HG03039 (cell line): Measurements from ENCODE around the gene NLRC5.
"Not testable (repeated sequence)": the region's sequence is repeated elsewhere in the genome, so short reads cannot be mapped to it uniquely, and the experiment has no call there.

Source experiments
- ATAC-seq: cut with Tn5 transposase; IDR thresholded peaks from one replicate; pipeline ENCODE4 v1.9.1; 2021; ENCODE audit warnings: mild to moderate bottlenecking, moderate library complexity; ENCODE audit not compliant: unreplicated experiment

Gene NLRC5

DNA sequence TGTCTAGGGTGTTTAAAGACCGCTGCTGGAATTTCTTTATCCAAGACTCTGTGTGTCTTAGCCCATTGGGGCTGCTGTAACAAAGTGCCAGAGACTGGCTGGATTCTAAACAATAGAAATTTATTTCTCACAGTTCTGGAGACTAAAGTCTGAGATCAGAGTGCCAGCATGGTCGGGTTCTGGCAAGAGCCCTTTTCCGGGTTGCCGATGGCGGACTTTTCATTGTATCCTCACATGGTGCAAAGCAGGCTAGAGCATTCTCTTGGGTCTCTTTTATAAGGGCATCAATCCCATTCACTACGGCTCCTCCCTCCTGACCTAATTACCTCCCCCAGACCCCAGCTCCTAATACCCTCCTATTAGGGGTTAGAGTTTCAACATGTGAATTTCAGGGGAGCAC, 9.5 kb downstream of the NLRC5 start:
- no peak for ATAC-seq

DNA sequence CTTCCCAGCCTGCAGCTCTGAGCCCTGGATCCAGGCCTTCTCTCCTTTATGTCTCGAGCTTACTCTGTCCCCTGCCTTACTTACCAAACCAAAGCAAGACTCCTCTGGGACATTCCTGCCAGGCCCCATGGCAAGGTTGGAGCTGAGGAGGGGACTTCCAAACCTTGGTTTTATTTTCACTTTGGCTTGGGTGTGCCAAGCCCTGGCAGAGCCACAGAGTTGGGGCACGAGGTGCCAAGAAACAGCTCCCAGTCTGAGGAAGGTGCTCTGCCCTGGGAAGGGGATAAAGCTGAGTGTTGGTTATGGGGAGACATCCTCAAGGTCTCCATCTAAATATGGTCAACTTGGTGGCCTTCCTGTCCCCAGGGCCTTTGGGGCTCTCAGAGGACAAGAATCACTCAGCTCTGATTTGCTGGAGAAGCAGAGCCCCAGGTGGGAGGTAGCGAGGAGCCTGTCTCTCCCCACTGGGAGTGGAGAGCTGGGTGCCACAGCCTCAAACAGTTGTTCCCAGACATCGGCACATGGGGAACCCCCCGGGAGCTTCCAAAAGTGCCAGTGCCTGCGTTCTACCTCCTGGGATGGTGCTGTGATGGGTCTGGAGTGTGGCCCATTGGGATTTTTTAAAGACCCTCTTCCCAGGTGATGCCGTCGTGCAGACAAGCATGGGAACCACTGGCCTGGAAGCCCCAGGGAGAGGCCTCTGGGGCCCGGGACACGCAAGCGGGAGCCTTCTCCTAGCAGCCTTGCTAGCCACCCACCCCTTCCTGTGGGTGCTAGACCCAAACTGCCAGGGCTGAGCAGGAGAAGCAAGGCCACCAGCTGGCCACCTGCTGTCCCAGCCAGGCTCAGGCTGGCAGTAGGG, 10.3 kb downstream of the NLRC5 start:
- no peak for ATAC-seq

DNA sequence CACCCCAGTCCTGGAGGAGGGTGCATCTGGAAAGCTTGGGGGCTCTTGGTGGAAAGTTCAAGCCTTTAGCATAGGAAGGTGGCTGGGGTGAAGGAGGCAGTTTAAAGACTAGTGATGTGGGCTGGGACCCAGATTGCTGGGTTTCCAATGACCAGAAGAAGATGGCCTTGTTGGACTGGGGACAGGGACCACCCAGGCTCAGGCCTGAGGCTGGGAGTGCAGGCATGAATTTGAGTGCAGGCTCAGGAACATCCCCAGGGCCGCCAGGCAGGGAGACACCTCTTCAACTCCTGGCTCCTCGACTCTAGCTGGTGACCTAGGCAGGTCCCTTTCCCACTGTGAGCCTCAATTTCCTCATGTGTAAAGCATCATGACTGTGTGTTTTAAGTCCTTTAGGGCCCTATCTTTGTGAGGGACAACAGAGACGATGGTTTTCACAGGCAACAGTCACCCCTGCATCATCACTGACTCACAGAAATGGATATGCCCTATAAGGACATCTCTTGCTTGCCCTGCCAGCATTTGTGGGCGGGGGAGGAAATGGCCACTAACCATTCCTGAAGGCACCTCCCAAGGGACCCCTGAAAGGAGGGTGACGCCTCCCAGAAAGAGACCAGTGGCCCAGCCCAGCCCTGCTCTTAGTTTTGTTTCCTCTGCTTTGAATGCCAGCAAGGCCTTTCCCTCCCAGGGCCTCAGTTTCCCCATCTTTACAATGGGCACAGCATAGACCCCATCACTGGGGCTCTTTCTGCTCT, 11.1 kb downstream of the NLRC5 start:
- no peak for ATAC-seq

DNA sequence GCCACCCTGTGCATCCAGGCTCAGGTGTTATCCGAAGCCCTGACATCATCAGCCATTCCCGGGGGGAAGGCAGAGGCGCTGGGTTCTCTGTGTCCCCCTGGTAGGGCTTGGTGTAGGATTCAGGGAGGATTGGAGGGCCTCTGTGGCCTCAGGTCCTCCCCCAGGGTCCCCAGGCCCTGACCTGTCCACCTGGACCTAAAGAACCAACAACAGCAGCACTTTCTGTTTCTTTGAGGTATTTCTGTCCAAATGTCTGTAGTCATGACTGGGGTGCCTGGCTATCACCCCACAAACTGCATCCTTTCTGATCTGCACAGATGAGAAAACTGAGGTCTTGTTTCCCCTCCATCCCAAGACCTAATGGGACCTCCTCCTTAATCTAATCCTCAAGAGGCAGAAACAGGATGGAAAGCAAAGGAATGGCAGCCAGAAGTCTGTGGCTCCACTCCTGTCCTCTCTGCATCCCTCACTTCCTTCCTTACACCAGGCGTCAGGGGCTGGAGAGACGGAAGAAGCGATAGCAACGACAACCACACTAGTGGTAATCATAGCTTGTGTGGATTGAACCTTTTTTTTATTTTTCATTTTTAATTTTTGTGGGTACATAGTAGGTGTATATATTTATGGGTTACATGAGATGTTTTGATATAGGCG, 11.8 kb downstream of the NLRC5 start:
- ATAC-seq, result no peak

DNA sequence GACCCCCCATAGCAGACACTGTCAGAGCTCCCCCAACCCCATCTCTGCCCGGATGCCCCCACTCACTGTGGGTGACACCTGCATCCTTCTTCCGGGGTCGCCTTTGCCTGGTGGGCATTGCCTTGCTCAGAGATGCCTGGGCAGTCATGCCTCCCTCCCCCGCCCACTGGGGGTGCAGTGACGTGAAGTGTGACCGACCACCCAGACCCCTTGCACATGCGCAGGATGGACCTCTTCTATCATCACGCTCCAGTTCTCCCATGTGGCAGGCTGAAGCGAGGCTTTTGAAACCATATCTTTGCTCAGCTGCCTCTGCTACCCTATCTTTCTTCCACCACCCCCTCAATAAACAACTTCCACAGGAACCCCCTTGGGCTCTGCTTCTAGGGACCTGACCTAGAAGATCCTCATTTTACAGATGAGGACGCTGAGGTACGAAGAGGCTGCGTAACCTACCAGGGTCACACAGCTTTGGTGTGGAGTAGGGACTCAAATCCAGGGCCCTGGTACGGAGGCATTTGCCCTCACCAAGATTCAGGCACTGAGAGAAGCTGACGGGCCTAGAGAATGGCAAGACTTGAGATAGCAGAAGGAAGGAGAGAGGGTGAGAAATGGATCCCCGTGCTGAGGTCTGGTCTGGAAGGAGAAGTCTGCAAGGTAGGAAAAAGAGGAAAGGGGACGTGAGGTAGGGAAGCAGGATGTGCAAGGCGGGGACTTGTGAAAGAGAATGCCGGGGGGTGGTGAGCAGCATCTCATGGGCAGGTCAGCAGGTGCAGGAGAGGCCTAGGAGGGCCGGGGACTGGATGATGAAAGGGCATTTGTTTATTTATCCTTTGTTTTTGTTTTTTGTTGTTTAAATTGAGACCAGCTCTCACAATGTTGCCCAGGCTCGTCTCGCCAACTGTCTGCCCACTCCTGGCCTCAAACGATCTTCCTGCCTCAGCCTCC, 14.4 kb downstream of the NLRC5 start:
- no peak for ATAC-seq

DNA sequence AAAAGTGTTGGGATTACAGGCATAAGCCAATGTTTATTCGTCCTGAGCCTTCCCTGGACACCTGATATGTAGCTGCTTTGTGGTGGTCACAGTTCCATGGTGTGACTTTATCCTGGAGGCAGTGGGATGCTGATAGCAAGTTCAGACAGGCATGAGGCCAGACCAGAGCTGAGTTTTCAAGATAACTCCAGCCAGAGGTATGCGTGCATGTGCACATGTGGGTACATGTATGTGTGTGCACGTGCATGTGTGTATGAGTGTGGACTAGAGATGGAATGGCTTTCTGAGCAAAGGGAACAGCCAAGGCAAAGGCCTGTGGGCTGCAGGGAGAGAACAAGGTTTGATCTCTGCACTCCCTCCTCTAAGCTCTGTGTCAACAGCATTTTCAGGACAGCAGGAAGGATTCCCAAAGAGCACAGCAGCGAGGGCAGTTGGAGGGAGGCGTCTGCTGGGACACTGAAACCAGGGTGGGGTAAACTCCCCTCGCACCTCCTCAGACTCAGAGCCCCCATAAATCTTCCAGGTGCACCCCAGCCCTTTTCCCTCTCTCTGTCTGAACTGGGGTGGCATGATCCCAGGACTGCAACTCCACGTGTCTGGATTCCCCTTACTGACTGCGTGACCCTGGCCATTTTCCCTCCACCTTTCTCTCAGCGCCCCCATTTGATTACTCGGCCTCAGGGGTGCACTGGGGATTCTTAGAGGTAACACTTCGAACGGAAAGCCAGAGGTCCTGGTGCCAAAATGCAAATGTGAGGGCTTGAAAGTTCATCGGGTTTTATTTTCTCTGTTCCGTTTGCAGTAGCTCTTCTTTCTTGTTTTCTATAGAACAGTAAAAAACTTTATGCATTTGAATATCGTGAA, 15.3 kb downstream of the NLRC5 start:
- ATAC-seq, result no peak

DNA sequence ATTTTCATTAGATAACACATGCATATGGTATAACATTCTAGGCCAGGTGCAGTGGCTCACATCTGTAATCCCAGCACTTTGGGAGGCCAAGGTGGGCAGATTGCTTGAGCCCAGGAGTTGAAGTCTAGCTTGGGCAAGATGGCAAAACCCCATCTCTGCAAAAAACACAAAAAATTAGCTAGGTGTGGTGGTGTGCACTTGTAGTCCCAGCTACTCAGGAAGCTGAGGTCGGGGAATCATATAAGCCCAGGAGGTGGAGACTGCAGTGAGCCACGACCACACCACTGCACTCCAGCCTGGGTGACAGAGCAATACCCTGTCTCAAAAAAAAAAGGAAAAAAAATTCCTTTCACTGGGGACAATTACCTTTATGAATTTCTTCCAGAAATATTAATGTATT, 16.2 kb downstream of the NLRC5 start:
- ATAC-seq, result not testable (repeated sequence)

DNA sequence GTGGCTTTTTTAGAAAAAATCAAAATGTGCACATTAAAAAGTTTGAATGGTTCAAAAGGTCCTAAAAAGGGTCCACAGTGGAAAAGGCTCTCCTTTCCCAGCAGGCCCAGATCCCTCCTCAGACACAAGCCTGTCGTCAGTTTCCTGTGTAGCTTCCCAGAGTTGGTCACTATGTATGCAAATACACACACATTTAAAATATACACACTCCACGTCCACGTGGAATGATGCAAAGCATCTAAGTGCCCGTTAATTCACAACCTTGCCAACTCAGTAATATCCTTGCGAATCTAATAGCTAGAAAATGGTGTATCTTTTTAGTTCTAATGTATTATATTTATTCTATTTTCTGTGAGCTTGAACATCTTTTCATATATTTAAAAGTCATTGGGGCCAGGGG, 17.7 kb downstream of the NLRC5 start:
- no peak for ATAC-seq

DNA sequence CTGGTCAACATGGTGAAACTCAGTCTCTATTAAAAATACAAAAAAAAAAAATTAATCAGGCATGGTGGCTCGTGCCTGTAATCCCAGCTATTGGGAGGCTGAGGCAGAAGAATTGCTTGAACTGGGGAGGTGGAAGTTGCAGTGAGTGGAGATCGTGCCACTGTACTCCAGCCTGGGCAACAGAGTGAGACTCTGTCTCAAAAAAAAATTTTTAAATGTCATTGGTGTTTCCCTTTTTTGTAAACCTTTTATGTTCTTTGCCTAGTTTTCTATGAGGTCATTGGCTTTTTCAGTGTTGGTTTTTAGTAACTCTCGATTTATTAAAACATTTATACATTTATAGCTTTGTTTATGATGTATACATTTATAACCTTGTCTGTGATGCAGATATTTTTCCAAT, 18.2 kb downstream of the NLRC5 start:
- no peak for ATAC-seq

DNA sequence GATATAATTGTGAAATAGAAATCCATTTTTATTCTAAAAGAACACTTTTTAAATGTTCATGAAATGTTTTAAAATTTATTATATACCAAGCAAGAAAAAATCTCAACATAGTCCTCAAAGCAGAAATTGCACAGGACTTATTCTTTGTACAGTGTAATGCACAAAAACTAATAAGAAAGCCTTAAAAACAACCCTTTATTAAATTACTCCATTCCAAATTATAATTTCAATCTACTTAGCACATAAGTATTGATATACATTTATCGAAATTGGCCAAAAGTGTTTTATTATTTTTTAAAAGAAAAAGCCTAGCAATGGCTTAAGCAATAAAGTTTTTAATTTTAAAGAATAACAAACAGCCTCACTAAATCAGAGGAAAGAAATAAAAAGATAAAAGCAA, 19.1 kb downstream of the NLRC5 start:
- ATAC-seq, result no peak

DNA sequence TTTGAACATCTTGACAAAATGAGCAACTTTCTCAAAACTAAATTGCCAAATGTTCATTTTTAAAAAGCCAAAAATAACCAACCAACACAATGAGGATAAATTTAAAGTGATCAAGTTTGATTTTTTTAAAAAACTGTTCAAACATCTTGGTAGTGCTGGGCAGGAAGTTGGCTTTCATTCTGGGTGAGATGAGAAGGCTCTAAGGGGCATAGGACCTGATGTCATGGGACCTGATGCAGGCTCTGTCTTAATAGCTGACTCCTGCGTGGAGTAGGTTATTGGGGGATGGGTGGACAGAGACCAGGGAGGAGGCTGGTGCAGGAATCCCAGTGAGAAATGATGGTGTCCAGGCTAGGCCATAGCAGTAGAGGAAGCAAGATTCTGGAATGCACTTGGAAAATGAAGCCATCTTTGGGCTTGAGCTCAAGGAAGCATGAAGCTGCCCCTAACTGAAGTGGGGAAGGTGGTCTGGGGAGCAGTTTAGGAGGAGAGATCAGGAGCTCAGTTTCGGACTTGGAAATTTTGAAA, 20.4 kb downstream of the NLRC5 start:
- no peak for ATAC-seq

DNA sequence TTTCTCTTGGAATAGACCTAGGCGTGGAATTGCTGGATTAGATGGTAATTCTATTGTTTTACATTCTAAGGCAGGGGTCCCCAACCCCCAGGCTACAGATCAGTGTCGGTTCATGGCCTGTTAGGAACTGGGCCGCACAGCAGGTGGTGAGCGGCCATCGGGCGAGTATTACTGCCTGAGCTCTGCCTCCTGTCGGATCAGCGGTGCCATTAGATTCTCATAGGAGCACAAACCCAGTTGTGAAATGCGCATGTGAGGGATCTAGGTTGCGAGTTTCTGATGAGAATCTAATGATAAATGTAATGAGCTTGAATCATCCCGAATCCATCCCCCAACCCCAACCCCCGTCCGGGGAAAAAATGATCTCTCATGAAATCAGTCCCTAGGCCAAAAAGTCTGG, 23.0 kb downstream of the NLRC5 start:
- no peak for ATAC-seq

DNA sequence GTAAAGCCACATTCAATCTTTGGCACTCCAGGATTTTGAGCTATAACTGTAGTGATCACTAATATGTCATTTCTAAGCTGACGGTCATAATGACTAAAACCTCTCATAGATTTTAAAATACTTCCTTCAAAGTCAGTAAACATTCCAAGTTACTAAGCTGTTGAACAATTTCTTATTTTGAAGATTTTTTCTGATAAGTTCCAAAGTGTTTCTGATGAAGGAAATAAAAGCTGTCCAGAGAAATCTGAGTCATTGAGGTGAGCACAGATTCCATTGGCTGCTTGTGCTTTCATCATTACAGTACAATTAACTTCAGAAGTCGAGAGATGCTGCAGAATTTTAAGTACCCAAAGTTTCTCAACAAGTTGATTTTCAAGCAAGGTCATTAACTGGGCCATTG, 23.9 kb downstream of the NLRC5 start:
- no peak for ATAC-seq

DNA sequence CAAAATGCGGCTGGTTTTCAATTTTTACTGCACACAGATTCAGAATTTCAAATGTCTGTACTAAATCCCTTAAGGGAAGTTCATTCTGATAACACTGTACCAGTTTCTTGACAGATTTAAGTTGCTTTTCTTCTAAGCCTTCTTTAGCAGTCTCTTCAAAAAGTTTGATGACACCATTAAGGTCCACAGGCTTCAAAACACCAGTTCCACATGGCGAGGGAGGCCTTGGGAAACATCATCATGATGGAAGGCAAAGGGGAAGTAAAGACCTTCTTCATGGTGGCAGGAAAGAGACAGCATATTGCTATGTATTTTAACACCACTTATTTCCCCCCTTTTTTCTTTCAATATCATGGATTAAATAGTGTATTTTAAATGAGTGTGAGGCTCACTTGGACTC, 24.5 kb downstream of the NLRC5 start:
- no peak for ATAC-seq

DNA sequence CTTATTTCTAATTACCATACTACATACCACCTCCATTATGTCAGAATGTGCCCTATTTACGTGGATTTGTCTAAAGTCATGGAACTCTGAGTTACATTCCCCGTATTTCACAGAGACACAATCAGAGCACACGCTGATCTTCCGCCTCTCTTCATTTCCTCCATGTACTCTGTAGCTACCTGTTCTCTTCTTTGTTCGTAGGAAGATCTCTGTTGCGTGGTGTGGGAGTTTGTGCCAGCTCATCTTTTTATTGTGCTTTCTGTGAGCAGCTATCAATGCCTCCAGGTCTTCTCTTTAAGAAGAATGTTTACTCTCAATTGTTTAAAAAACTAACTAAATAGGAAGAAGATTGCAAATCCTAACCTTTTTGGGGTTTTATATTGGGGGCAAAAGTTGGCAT, 26.9 kb downstream of the NLRC5 start:
- ATAC-seq, result no peak

DNA sequence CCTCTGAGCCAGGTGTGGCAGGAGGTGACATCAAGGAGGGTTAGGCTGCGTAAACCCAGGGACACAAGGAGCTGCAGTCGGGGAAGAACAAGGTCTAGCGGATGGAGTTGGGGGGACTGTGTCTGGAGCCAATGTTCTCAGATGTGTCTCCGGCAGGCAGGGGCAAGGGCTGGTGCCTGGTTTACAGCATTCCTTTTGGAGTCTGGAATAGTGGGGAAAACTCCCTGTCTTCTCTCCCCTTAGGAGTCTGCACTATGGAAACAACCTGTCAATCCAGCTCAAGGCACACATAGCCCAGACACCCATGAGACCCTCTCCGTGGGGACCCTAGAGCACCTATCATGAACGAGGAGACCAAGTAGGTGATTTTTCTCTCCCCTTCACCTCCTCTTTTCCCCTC, 27.5 kb downstream of the NLRC5 start:
- ATAC-seq, result no peak

DNA sequence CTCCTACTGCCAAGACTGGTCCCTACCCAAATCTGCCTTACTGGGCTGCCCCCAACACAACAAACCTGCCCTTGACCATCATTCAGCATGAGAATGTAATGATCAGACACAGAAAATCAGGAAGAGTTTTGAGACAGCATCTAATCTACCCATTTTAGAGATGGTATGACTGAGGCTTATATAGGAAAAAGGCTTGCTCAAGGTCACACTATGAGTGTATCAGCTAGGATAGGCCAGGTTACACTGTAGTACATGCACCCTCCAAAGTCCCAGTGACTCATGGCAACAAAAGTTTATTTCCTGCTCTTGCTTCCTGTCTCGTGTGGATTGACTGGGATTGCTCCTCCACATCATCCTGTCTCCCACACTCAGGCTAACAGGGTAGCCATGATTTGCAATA, 27.9 kb downstream of the NLRC5 start:
- no peak for ATAC-seq

DNA sequence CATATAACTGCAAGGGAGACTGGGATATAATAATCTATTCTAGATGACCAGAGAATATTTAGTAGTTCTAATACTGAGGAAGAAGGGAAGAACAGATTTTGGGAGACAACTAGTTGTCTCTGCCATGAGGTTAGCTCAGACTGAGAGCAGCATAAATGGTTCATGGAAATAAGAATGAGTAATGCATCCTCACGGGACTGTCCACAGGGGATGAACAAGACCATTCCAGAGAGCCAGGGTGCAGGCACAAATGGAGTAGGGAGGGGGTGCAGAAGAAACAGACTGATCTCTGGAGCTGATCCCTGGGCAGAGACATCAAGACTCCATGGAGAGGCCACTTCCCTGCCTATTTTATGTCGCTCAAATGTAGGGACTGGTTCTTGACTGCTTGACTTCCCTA, 30.4 kb downstream of the NLRC5 start:
- no peak for ATAC-seq

DNA sequence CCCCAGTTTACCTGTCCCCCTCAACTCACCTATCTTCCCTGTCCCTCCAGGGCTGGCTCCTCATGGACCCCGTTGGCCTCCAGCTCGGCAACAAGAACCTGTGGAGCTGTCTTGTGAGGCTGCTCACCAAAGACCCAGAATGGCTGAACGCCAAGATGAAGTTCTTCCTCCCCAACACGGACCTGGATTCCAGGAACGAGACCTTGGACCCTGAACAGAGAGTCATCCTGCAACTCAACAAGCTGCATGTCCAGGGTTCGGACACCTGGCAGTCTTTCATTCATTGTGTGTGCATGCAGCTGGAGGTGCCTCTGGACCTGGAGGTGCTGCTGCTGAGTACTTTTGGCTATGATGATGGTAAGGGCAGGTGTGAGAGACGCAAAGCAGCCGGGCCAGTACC, 31.3 kb downstream of the NLRC5 start:
- no peak for ATAC-seq

DNA sequence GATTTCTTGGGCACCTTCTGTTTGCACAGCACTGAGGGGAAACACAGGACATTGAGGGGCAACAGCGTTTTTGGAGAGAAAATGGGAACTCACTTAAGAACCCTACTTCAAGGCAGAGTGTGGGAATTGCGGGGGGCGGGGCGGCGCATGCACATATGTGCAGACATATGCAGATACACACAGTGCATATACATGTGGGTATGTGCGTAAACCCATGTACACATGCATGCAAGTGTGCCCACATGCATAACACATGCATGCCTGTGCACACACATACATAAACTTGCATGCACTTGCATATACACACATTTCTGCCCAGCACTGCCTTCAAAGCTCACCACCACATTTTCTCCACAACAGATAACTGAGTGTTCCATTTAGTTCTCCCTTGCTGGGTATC, 32.4 kb downstream of the NLRC5 start:
- ATAC-seq, result no peak
